ENCODE results near the gene ASTN2.
A peak's percentile ranks its signal among the peaks of the same experiment; 100 is the strongest.

The ASTN2 gene

GRCh38 chr9:116860509-116861120 is 554.2 kb downstream of the ASTN2 start:
- peak; percentile 40 for DNase-seq (ENCODE audit: low read depth)

GRCh38 chr9:116859763-116860162 is 555.1 kb downstream of the ASTN2 start:
- H3K4me3 ChIP-seq (ENCODE audit: low read depth, low read length): no peak overlapping the region
- no peak for DNase-seq (ENCODE audit: low read depth)
- TF ChIP-seq MYC (IDR thresholded peaks at IDR 0.05; ENCODE audit: low read depth, low read length) (no peak), CTCF (IDR thresholded peaks at IDR 0.05; ENCODE audit: low read depth, low read length) (no peak), POLR2A (IDR thresholded peaks at IDR 0.05; ENCODE audit: extremely low read depth, insufficient read length) (no peak), MAX (IDR thresholded peaks at IDR 0.05; ENCODE audit: low read depth, low read length) (no peak)

More at GRCh38 chr9:116860509-116861120, 554.2 kb downstream of the ASTN2 start:
- H3K4me3 ChIP-seq (ENCODE audit: low read depth, low read length): no peak overlapping the region
- no peak for TF ChIP-seq POLR2A (IDR thresholded peaks at IDR 0.05; ENCODE audit: extremely low read depth, insufficient read length)
- TF ChIP-seq CTCF (IDR thresholded peaks at IDR 0.05; ENCODE audit: low read depth, low read length): peak; percentile 70
- no peak for TF ChIP-seq MYC (IDR thresholded peaks at IDR 0.05; ENCODE audit: low read depth, low read length)

GRCh38 chr9:116857321-116857720 is 557.5 kb downstream of the ASTN2 start:
- no peak for DNase-seq (ENCODE audit: low read depth)

GRCh38 chr9:116855881-116856662 is 558.8 kb downstream of the ASTN2 start:
- H3K4me3 ChIP-seq (ENCODE audit: low read depth, low read length): no peak overlapping the region
- DNase-seq (ENCODE audit: low read depth): no peak
- TF ChIP-seq POLR2A (IDR thresholded peaks at IDR 0.05; ENCODE audit: extremely low read depth, insufficient read length) (no peak), MYC (IDR thresholded peaks at IDR 0.05; ENCODE audit: low read depth, low read length) (no peak), MAX (IDR thresholded peaks at IDR 0.05; ENCODE audit: low read depth, low read length) (no peak), CTCF (IDR thresholded peaks at IDR 0.05; ENCODE audit: low read depth, low read length) (no peak)

More at GRCh38 chr9:116857321-116857720, 557.5 kb downstream of the ASTN2 start:
- no peak overlapping the region for H3K4me3 ChIP-seq (ENCODE audit: low read depth, low read length)
- no peak for TF ChIP-seq POLR2A (IDR thresholded peaks at IDR 0.05; ENCODE audit: extremely low read depth, insufficient read length)

- H3K4me3 ChIP-seq (ENCODE audit: low read depth, low read length): no peak overlapping the region
- TF ChIP-seq POLR2A (IDR thresholded peaks at IDR 0.05; ENCODE audit: extremely low read depth, insufficient read length) (no peak), MAX (IDR thresholded peaks at IDR 0.05; ENCODE audit: low read depth, low read length) (no peak), MYC (IDR thresholded peaks at IDR 0.05; ENCODE audit: low read depth, low read length) (no peak), CTCF (IDR thresholded peaks at IDR 0.05; ENCODE audit: low read depth, low read length) (no peak)
- DNase-seq (ENCODE audit: low read depth): no peak
Observed at GRCh38 chr9:116849721-116850120, 565.1 kb downstream of the ASTN2 start.

GRCh38 chr9:116844621-116845020 is 570.2 kb downstream of the ASTN2 start:
- no peak overlapping the region for H3K4me3 ChIP-seq (ENCODE audit: low read depth, low read length)
- no peak for TF ChIP-seq MAX (IDR thresholded peaks at IDR 0.05; ENCODE audit: low read depth, low read length)
- TF ChIP-seq MYC (IDR thresholded peaks at IDR 0.05; ENCODE audit: low read depth, low read length): no peak
- no peak for TF ChIP-seq CTCF (IDR thresholded peaks at IDR 0.05; ENCODE audit: low read depth, low read length)
- TF ChIP-seq POLR2A (IDR thresholded peaks at IDR 0.05; ENCODE audit: extremely low read depth, insufficient read length): no peak
- no peak for DNase-seq (ENCODE audit: low read depth)
